ENCODE measurements around the gene FAM107B. TPM values are rescaled to one million over a fixed set of nuclear protein-coding genes. Genes with fewer than 3 reads are reported as not detected.
"Not testable (repeated sequence)": the region's sequence is repeated elsewhere in the genome, so short reads cannot be mapped to it uniquely, and the experiment has no call there.

The FAM107B gene
- total RNA-seq, 3 donors from 2014 or later, result 30.8 to 56.1 (median 51.8) TPM

- Histone ChIP-seq H3K4me3 (no peak overlapping the region), H3K27ac (no peak overlapping the region), H3K27me3 (no peaks in the 10 kb centered on the region), H3K9me3 (no peaks in the 10 kb centered on the region), H3K36me3 (no peaks in the 10 kb centered on the region), H3K4me1 (no peaks in the 10 kb centered on the region)
- DNase-seq (ENCODE audit: low spot score in 2 of 2), result no peak
- TF ChIP-seq POLR2A (IDR thresholded peaks at IDR 0.05), result no peak
- TF ChIP-seq POLR2AphosphoS5 (IDR thresholded peaks at IDR 0.05), result no peak
- no peak for TF ChIP-seq CTCF (IDR thresholded peaks at IDR 0.05)
- intact Hi-C loops (cut with DNase I; ENCODE audit: low total_unique reads), result no loop called here
Measured at GRCh38 chr10:14820010-14820774, 45.5 kb upstream of the FAM107B start.

- DNase-seq (ENCODE audit: low spot score in 2 of 2); intact Hi-C loops (cut with DNase I; ENCODE audit: low total_unique reads); H3K36me3 ChIP-seq; H3K4me1 ChIP-seq; H3K27ac ChIP-seq; H3K9me3 ChIP-seq; H3K27me3 ChIP-seq; H3K4me3 ChIP-seq: not testable (repeated sequence)
Measured at GRCh38 chr10:14816717-14817116, 42.0 kb upstream of the FAM107B start.

- no peaks in the 10 kb centered on the region for H3K27me3 ChIP-seq
- no peaks in the 10 kb centered on the region for H3K9me3 ChIP-seq
- no peak for DNase-seq (ENCODE audit: low spot score in 2 of 2)
- H3K4me1 ChIP-seq, result no peaks in the 10 kb centered on the region
- no peak for TF ChIP-seq POLR2AphosphoS5 (IDR thresholded peaks at IDR 0.05)
- no peak for TF ChIP-seq POLR2A (IDR thresholded peaks at IDR 0.05)
- TF ChIP-seq CTCF (IDR thresholded peaks at IDR 0.05), result no peak
- H3K27ac ChIP-seq, result no peak overlapping the region
- H3K36me3 ChIP-seq, result no peaks in the 10 kb centered on the region
- intact Hi-C loops (cut with DNase I; ENCODE audit: low total_unique reads), result no loop called here
- H3K4me3 ChIP-seq, result no peak overlapping the region
Measured at GRCh38 chr10:14815681-14816080, 41.0 kb upstream of the FAM107B start.

- H3K9me3 ChIP-seq, result no peaks in the 10 kb centered on the region
- H3K36me3 ChIP-seq, result no peaks in the 10 kb centered on the region
- H3K27me3 ChIP-seq, result no peaks in the 10 kb centered on the region
- no peak overlapping the region for H3K4me3 ChIP-seq
- no peak overlapping the region for H3K27ac ChIP-seq
- DNase-seq (ENCODE audit: low spot score in 2 of 2), result no peak
- TF ChIP-seq CTCF (IDR thresholded peaks at IDR 0.05) (no peak), POLR2A (IDR thresholded peaks at IDR 0.05) (no peak), POLR2AphosphoS5 (IDR thresholded peaks at IDR 0.05) (no peak)
- intact Hi-C loops (cut with DNase I; ENCODE audit: low total_unique reads), result no loop called here
- no peaks in the 10 kb centered on the region for H3K4me1 ChIP-seq
Measured at GRCh38 chr10:14812271-14812670, 37.6 kb upstream of the FAM107B start.

GRCh38 chr10:14810969-14811953 lies 36.6 kb upstream of the FAM107B start:
- intact Hi-C loops (cut with DNase I; ENCODE audit: low total_unique reads), result no loop called here
- Histone ChIP-seq H3K27ac (no peak overlapping the region), H3K9me3 (no peaks in the 10 kb centered on the region), H3K4me3 (no peak overlapping the region), H3K36me3 (no peaks in the 10 kb centered on the region), H3K4me1 (no peaks in the 10 kb centered on the region), H3K27me3 (no peaks in the 10 kb centered on the region)
- DNase-seq (ENCODE audit: low spot score in 2 of 2), result no peak
- TF ChIP-seq POLR2AphosphoS5 (IDR thresholded peaks at IDR 0.05), result no peak
- TF ChIP-seq POLR2A (IDR thresholded peaks at IDR 0.05), result no peak
- no peak for TF ChIP-seq CTCF (IDR thresholded peaks at IDR 0.05)

Data from breast epithelium (tissue), 4 donors.